Smooth muscle cell (in vitro differentiated cells): ENCODE measurements around the gene SCGB1C2. TPM values are rescaled to one million over a fixed set of nuclear protein-coding genes. Genes with fewer than 3 reads are reported as not detected.
"Not testable (repeated sequence)": the region's sequence is repeated elsewhere in the genome, so short reads cannot be mapped to it uniquely, and the experiment has no call there.

Experiments
- DNase-seq: peaks from one replicate; lab custom pipeline; 2025; ENCODE audit not compliant: unreplicated experiment; lab: John Stamatoyannopoulos, UW
- H2AFZ ChIP-seq: fragments of 200-600 bp; sonication (generic); 2 replicates; pipeline ENCODE4 v1.6.0; 2016; ENCODE audit warnings: antibody characterized with exemption, low read depth, mild to moderate bottlenecking
- H3F3A ChIP-seq: fragments of 200-600 bp; sonication (generic); 2 replicates; pipeline ENCODE4 v1.6.0; 2017; ENCODE audit warnings: antibody characterized with exemption, low read depth
- H3K27ac ChIP-seq: fragments of 200-600 bp; sonication (generic); 2 replicates; pipeline ENCODE4 v1.5.1; 2016; ENCODE audit warnings: low read depth, mild to moderate bottlenecking
- H3K27me3 ChIP-seq: fragments of 200-600 bp; sonication (generic); 2 replicates; pipeline ENCODE4 v1.6.1; 2016; ENCODE audit warnings: low read depth, mild to moderate bottlenecking
- H3K36me3 ChIP-seq: fragments of 200-600 bp; sonication (generic); 2 replicates; pipeline ENCODE4 v1.5.1; 2016; ENCODE audit warnings: low read depth
- H3K4me1 ChIP-seq: fragments of 200-600 bp; sonication (generic); 2 replicates; pipeline ENCODE4 v1.5.1; 2016; ENCODE audit warnings: low read depth
- H3K4me2 ChIP-seq: fragments of 200-600 bp; sonication (generic); 2 replicates; pipeline ENCODE4 v1.6.0; 2016; ENCODE audit warnings: mild to moderate bottlenecking
- H3K4me3 ChIP-seq: fragments of 200-600 bp; sonication (generic); 2 replicates; pipeline ENCODE4 v1.5.1; 2016; ENCODE audit warnings: mild to moderate bottlenecking
- H3K79me2 ChIP-seq: fragments of 200-600 bp; sonication (generic); 2 replicates; pipeline ENCODE4 v1.6.0; 2016; ENCODE audit warnings: low read depth, mild to moderate bottlenecking
- H3K9ac ChIP-seq: fragments of 200-600 bp; sonication (generic); 2 replicates; pipeline ENCODE4 v1.6.0; 2016; ENCODE audit warnings: low read depth
- H3K9me3 ChIP-seq: fragments of 200-600 bp; sonication (generic); replicated peaks from 2 replicates; pipeline ENCODE4 v1.5.1; 2016; ENCODE audit warnings: low read depth
- H4K20me1 ChIP-seq: fragments of 200-600 bp; sonication (generic); 2 replicates; pipeline ENCODE4 v1.6.0; 2016; ENCODE audit warnings: low read depth
- WGBS: methylation state at CpG from one replicate; pipeline ENCODE4 v1.1.7; 2016; ENCODE audit warnings: low lambda C conversion rate; 5-methylcytosine and 5-hydroxymethylcytosine counted together
- polyA plus RNA-seq: library from polyadenylated mRNA; unstranded; fragments of >200 nt; fragmentation: Nextera tagmentation; extraction: Ambion mirVana; gene quantifications from 2 replicates; pipeline ENCODE4 v1.2.1, GENCODE V29; 2016
- total RNA-seq: library from RNA; depleted of rRNA; stranded (reverse); fragments of >200 nt; gene quantifications from 2 replicates; pipeline ENCODE4 v1.2.3, GENCODE V29; 2014
- TF ChIP-seq, protein P1 (sequence below): fragments of 200-600 bp; sonication (generic); IDR thresholded peaks from 2 replicates; pipeline ENCODE4 v1.5.1; 2017; ENCODE audit warnings: borderline replicate concordance, mild to moderate bottlenecking, antibody characterized with exemption; ENCODE audit not compliant: insufficient read depth, poor library complexity, severe bottlenecking

The SCGB1C2 gene
- total and polyA plus RNA-seq, 2 experiments from 2014 or later, result not detected

GRCh38 chr17:136531-136930 lies 838 bp upstream of the SCGB1C2 start:
- not testable (repeated sequence) for H2AFZ ChIP-seq, H3K9me3 ChIP-seq, H3F3A ChIP-seq, H3K27ac ChIP-seq, H3K9ac ChIP-seq, H3K27me3 ChIP-seq, H3K4me1 ChIP-seq, H4K20me1 ChIP-seq, H3K36me3 ChIP-seq, H3K4me2 ChIP-seq, DNase-seq, H3K79me2 ChIP-seq, H3K4me3 ChIP-seq
- WGBS, result 30% methylated on average over 4 of the region's 4 CpGs
- TF ChIP-seq, protein P1, sequence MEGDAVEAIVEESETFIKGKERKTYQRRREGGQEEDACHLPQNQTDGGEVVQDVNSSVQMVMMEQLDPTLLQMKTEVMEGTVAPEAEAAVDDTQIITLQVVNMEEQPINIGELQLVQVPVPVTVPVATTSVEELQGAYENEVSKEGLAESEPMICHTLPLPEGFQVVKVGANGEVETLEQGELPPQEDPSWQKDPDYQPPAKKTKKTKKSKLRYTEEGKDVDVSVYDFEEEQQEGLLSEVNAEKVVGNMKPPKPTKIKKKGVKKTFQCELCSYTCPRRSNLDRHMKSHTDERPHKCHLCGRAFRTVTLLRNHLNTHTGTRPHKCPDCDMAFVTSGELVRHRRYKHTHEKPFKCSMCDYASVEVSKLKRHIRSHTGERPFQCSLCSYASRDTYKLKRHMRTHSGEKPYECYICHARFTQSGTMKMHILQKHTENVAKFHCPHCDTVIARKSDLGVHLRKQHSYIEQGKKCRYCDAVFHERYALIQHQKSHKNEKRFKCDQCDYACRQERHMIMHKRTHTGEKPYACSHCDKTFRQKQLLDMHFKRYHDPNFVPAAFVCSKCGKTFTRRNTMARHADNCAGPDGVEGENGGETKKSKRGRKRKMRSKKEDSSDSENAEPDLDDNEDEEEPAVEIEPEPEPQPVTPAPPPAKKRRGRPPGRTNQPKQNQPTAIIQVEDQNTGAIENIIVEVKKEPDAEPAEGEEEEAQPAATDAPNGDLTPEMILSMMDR, result peak; percentile 52

GRCh38 chr17:139401-140205 lies 2.2 kb downstream of the SCGB1C2 start:
- not testable (repeated sequence) for H3K27me3 ChIP-seq, DNase-seq, H3K36me3 ChIP-seq, H3K4me1 ChIP-seq, H3F3A ChIP-seq, H3K27ac ChIP-seq, H3K9ac ChIP-seq, H3K4me3 ChIP-seq, H2AFZ ChIP-seq, H3K79me2 ChIP-seq, H4K20me1 ChIP-seq, H3K4me2 ChIP-seq, H3K9me3 ChIP-seq
- 83% methylated on average over 18 of the region's 22 CpGs for WGBS

GRCh38 chr17:142102-142661 lies 4.8 kb downstream of the SCGB1C2 start:
- no peaks in the 10 kb centered on the region for H3F3A ChIP-seq
- WGBS, result 96% methylated on average over 23 of the region's 23 CpGs

More at GRCh38 chr17:142102-142661, 4.8 kb downstream of the SCGB1C2 start:
- DNase-seq, result no peak
- H3K27me3 ChIP-seq, result peaks cover 10% of the 10 kb centered on the region
- no peak overlapping the region for H3K9ac ChIP-seq
- no peak overlapping the region for H3K4me2 ChIP-seq
- TF ChIP-seq, protein P1, result no peak
- no peaks in the 10 kb centered on the region for H3K9me3 ChIP-seq
- H3K4me3 ChIP-seq, result no peak overlapping the region
- H2AFZ ChIP-seq, result no peak overlapping the region
- no peaks in the 10 kb centered on the region for H3K79me2 ChIP-seq
- H3K27ac ChIP-seq, result no peak overlapping the region
- H3K4me1 ChIP-seq, result no peaks in the 10 kb centered on the region
- no peaks in the 10 kb centered on the region for H3K36me3 ChIP-seq
- H4K20me1 ChIP-seq, result no peaks in the 10 kb centered on the region
